ENCODE results near the gene SLC35F4. TPM values are rescaled to one million over a fixed set of nuclear protein-coding genes. Genes with fewer than 3 reads are reported as not detected.

SLC35F4 gene
- total RNA-seq, 4 donors from 2014 or later: not detected

DNA sequence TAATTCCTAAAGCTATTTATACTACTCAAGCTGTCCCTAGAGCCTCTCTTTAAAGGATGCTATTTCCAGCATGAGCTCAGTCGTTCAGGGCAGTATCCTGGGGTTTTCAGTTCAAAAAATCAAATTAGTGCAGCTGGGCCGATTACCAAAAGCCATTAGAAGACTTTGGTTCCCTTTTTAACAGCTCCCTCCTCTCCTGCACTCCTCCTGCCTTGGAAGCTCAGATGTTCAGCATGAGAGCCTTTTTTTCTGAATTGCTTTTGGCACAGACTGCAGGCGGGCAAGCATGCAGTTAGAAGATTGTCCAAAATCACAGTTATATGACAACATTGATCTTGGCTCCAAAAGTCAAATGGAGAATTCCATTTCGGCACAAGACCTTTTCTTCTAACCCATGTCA lies 179.6 kb downstream of the SLC35F4 start:
- TF ChIP-seq, protein P1, sequence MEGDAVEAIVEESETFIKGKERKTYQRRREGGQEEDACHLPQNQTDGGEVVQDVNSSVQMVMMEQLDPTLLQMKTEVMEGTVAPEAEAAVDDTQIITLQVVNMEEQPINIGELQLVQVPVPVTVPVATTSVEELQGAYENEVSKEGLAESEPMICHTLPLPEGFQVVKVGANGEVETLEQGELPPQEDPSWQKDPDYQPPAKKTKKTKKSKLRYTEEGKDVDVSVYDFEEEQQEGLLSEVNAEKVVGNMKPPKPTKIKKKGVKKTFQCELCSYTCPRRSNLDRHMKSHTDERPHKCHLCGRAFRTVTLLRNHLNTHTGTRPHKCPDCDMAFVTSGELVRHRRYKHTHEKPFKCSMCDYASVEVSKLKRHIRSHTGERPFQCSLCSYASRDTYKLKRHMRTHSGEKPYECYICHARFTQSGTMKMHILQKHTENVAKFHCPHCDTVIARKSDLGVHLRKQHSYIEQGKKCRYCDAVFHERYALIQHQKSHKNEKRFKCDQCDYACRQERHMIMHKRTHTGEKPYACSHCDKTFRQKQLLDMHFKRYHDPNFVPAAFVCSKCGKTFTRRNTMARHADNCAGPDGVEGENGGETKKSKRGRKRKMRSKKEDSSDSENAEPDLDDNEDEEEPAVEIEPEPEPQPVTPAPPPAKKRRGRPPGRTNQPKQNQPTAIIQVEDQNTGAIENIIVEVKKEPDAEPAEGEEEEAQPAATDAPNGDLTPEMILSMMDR (IDR thresholded peaks at IDR 0.05): no peak
- DNase-seq (ENCODE audit: low spot score) (no peak), ATAC-seq (ENCODE audit: low FRiP score) (no peak)

DNA sequence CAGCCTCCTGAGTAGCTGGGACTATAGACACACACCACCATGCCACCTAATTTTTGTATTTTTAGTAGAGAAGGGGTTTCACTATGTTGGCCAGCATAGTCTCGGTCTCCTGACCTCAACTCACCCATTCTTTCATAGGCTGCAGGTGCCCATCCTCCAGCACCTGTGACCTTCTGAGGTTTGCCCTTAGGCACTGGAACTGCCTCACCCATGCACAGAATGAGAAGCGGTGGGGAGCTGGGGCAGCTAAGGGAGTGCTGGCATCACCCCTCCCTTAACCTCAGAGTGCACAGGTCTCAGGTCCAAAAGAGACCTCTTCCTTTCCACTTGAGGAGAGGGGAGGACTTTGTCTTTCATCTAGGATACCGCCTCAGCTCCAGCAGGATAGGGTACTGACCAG lies 194.9 kb downstream of the SLC35F4 start:
- no peak for DNase-seq (ENCODE audit: low spot score)
- TF ChIP-seq, protein P1 (IDR thresholded peaks at IDR 0.05): no peak
- ATAC-seq (ENCODE audit: low FRiP score): no peak

DNA sequence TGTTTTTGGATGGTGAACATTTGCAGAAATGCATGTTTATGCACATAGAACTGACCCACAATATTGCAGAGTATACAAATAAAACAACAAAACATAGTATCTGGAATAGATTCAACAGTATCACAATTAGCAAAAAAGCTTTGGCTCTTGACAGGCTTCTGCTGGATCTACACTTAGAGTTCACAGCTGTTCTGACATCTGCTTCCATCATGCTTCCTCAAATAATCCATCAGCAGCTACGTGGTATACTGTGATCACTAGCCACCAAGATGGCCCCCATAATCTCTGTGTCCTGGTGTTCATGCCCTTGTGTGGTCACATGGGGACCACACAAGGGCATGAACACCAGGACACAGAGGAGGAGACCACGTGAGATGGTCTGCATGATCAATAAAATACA lies 205.7 kb downstream of the SLC35F4 start:
- no peak for ATAC-seq (ENCODE audit: low FRiP score)
- TF ChIP-seq, protein P1 (IDR thresholded peaks at IDR 0.05): no peak

DNA sequence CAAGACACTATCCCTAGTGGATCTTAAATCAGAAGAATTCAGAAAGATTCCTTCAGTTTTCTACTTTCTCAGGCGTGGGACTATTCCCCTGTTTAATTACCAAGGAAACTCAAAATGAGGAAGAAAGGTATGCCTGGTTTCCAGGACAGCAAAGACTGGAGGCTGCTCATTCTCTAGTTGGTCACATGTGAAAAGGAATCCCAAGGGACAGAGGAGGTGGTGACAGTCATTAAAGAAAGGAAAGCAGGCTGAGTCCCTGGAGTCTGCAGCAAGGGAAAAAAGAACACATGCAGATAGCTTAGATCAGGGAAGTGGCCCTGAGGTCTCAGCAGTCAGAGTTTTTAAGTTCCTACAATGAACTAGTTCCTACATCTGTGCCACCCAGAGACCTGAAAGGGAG lies 206.8 kb downstream of the SLC35F4 start:
- TF ChIP-seq, protein P1 (IDR thresholded peaks at IDR 0.05): no peak
- ATAC-seq (ENCODE audit: low FRiP score): no peak
- DNase-seq (ENCODE audit: low spot score): no peak

More for the DNA sequence above, 205.7 kb downstream of the SLC35F4 start:
- no peak for DNase-seq (ENCODE audit: low spot score)

DNA sequence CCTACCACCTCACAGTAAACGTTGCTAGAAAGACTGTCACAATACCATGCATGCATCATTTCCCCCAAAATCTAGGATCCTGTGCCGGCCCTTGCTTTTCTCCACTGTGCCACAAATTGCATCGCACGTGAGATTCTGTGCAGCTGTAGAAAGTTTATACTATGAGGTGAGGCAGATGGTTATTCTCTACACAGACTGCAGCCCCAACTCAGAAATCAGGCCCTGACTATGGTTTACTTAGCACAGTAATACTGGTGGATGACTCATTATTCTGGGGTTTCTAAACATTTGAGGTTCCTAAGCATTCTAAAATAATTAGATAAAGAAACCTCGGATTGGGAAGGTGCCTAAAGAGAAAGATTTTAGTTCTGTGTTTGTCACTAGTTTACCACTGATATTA lies 208.4 kb downstream of the SLC35F4 start:
- DNase-seq (ENCODE audit: low spot score) (no peak), ATAC-seq (ENCODE audit: low FRiP score) (no peak)
- TF ChIP-seq, protein P1 (IDR thresholded peaks at IDR 0.05): no peak

DNA sequence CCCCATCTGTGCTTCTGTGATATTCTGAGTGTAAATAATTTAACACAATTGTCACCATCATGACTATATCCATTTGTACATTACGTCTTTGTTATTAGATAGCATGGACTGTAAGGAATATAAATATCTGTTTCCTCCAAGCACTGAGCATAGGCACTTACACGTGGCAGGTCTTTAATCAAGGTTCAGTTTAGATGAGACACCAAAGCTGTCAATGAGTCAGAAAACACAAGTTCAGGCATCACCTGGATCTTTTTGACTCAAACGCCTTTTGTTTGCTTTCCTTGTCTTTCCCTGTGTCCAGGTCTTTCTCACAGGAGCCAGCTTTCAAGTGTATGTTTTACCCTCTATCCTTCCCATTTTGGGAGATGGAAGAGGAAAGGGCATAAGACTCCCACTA lies 209.0 kb downstream of the SLC35F4 start:
- no peak for ATAC-seq (ENCODE audit: low FRiP score)
- DNase-seq (ENCODE audit: low spot score): no peak
- TF ChIP-seq, protein P1 (IDR thresholded peaks at IDR 0.05): no peak

DNA sequence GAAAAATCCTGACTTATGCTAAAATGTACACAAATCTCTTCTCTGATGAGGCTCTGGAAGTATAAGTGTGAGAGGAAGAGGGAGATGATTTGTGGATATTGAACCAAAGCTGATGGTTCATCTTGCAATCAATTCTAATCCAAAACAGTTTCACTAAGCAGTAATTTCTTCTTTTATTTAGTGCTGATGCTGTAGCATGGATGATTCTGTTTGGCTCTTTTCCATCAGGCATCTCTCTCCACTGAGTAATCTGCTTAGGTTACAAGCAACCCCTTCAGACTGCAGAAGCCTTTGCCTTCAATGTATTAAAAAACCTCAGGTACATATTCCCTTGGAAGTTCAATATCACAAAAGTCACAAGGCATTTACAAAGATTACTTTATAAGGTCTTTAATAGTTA lies 213.1 kb downstream of the SLC35F4 start:
- ATAC-seq (ENCODE audit: low FRiP score) (no peak), DNase-seq (ENCODE audit: low spot score) (no peak)
- TF ChIP-seq, protein P1 (IDR thresholded peaks at IDR 0.05): no peak

Data from omental fat pad (tissue), 4 donors.